ENCODE results near the gene PLEKHG2. TPM values are rescaled to one million over a fixed set of nuclear protein-coding genes. Genes with fewer than 3 reads are reported as not detected.

PLEKHG2 gene
- total and polyA plus RNA-seq, 9 of the 15 experiments (the other 6 are each of a cell fraction or from before 2014, with no cell fraction given), result 0.98 to 45.7 (median 9.8) TPM

GRCh38 chr19:39410017-39410830 is 2.2 kb upstream of the PLEKHG2 start (continued):
- TF ChIP-seq MNT (conservative IDR thresholded peaks at IDR 0.05) (0 out of 4 replicates have a peak, but pooled peaks of 1 of the 2 experiments have one; percentile 9), KLF1 (tag; IDR thresholded peaks at IDR 0.05) (peak; percentile 83), SRSF7 (optimal IDR thresholded peaks at IDR 0.05; ENCODE audit: low read depth, low read length) (no peak), FOXK2 (conservative IDR thresholded peaks at IDR 0.05 in 1 of 2, IDR thresholded peaks at IDR 0.05 in 1 of 2; ENCODE audit: low read depth in 2 of 2) (peak; percentile 28 to 48; a peak in 1 of 4 replicates), AFF1 (IDR thresholded peaks at IDR 0.05; ENCODE audit: low read depth in 1 of 2, partially characterized antibody in 2 of 2) (peak; percentile 71 to 88), TRIM25 (IDR thresholded peaks at IDR 0.05; ENCODE audit: borderline replicate concordance) (peak; percentile 97; the same call in 1 of the 2 replicates), HDAC1 (IDR thresholded peaks at IDR 0.05) (peak in 1 of 2 experiments; percentile 94; a peak in 2 of 4 replicates), CREM (IDR thresholded peaks at IDR 0.05; ENCODE audit: low read depth) (0 out of 2 replicates have a peak, but pooled peaks have one; percentile 13), VEZF1 (CRISPR knock-in tag; IDR thresholded peaks at IDR 0.05) (peak; percentile 42), RERE (CRISPR knock-in tag; IDR thresholded peaks at IDR 0.05; ENCODE audit: borderline replicate concordance) (no peak)
